Fibroblast of lung (primary cell): ENCODE results near the gene CALCOCO2. TPM values are rescaled to one million over a fixed set of nuclear protein-coding genes. Genes with fewer than 3 reads are reported as not detected.
A peak's percentile ranks its signal among the peaks of the same experiment; 100 is the strongest.

Experiments
- DNase-seq, 2 donors: peaks; one replicate each; pipeline versions ENCODE4 v3.0.0 to v3.0.0-alpha.2; 2010; ENCODE audit warnings: low read depth in 2 of 2
- H2AFZ ChIP-seq: 2 replicates; pipeline ENCODE4 v1.5.1; 2012; ENCODE audit warnings: low read length, control low read depth, inconsistent platforms
- H3K27ac ChIP-seq: 2 replicates; pipeline ENCODE4 v1.5.1; 2011; ENCODE audit warnings: low read length, control low read depth; ENCODE audit not compliant: insufficient read depth
- H3K27me3 ChIP-seq: 2 replicates; pipeline ENCODE4 v1.5.1; 2011; ENCODE audit warnings: mild to moderate bottlenecking, low read length; ENCODE audit not compliant: control insufficient read depth, insufficient read depth
- H3K36me3 ChIP-seq: 2 replicates; pipeline ENCODE4 v1.5.1; 2011; ENCODE audit warnings: low read length; ENCODE audit not compliant: control insufficient read depth, insufficient read depth
- H3K4me1 ChIP-seq: 2 replicates; pipeline ENCODE4 v1.5.1; 2011; ENCODE audit warnings: low read length; ENCODE audit not compliant: control insufficient read depth, insufficient read depth; ENCODE audit errors: extremely low read depth
- H3K4me2 ChIP-seq: 2 replicates; pipeline ENCODE4 v1.5.1; 2011; ENCODE audit warnings: low read length, control low read depth; ENCODE audit not compliant: insufficient read depth; ENCODE audit errors: extremely low read depth
- H3K4me3 ChIP-seq, 4 experiments: fragments of 200-600 bp in 1 of 4; sonication (generic) in 1 of 4; replicated peaks in 1 of 4; 2 replicates each; pipeline ENCODE4 v1.5.1; 2011 to 2016; ENCODE audit warnings: low read length in 4 of 4, low read depth in 3 of 4, mild to moderate bottlenecking in 3 of 4, control low read depth in 2 of 4, inconsistent platforms in 1 of 4, mixed read lengths in 1 of 4; ENCODE audit not compliant: insufficient read depth in 1 of 4; ENCODE audit errors: control extremely low read depth in 1 of 4
- H3K79me2 ChIP-seq: 2 replicates; pipeline ENCODE4 v1.5.1; 2012; ENCODE audit warnings: mild to moderate bottlenecking, low read length, inconsistent platforms; ENCODE audit not compliant: control insufficient read depth, insufficient read depth
- H3K9ac ChIP-seq: 2 replicates; pipeline ENCODE4 v1.5.1; 2011; ENCODE audit warnings: mild to moderate bottlenecking, low read length, control low read depth; ENCODE audit not compliant: insufficient read depth
- H3K9me3 ChIP-seq: 2 replicates; pipeline ENCODE4 v1.5.1; 2012; ENCODE audit warnings: low read depth, low read length; ENCODE audit not compliant: control insufficient read depth, insufficient read depth
- H4K20me1 ChIP-seq: 2 replicates; pipeline ENCODE4 v1.5.1; 2011; ENCODE audit warnings: low read length; ENCODE audit not compliant: control insufficient read depth, insufficient read depth; ENCODE audit errors: extremely low read depth
- CTCF ChIP-seq, 2 donors: IDR thresholded peaks in 1 of 2; conservative IDR thresholded peaks in 1 of 2; 1 replicate in 1 of 2; 2 replicates in 1 of 2; pipeline ENCODE4 v1.5.1; 2011 to 2012; ENCODE audit warnings: low read length in 2 of 2, control low read depth in 1 of 2, inconsistent platforms in 1 of 2, low read depth in 1 of 2, mild to moderate bottlenecking in 1 of 2
- EZH2 ChIP-seq: IDR thresholded peaks from 2 replicates; pipeline ENCODE4 v1.5.1; 2012; ENCODE audit warnings: low read length, control low read depth, mild to moderate bottlenecking; ENCODE audit errors: missing control alignments
- polyA minus RNA-seq: library from RNA; depleted of rRNA, polyadenylated mRNA; stranded (reverse); fragments of >200 nt; gene quantifications from 2 replicates; pipeline ENCODE4 v1.2.3, GENCODE V29; 2011; ENCODE audit warnings: low replicate concordance
- polyA plus RNA-seq, 2 donors: library from polyadenylated mRNA; depleted of rRNA in 1 of 2; stranded (reverse) in 1 of 2; unstranded in 1 of 2; fragments of >200 nt; gene quantifications; 2 replicates each; pipeline ENCODE4 v1.2.1, GENCODE V29; 2011 to 2012; ENCODE audit warnings: missing spikeins in 1 of 2
- total RNA-seq: library from RNA; depleted of rRNA; stranded (reverse); fragments of >200 nt; gene quantifications from 2 replicates; pipeline ENCODE4 v1.2.1, GENCODE V29; 2014

CALCOCO2 gene
- 50.1 and 65.1 TPM in 2 replicates for total RNA-seq
- 85.2 and 164 TPM in 2 replicates for polyA plus RNA-seq
- polyA plus RNA-seq (2012), result 58.3 and 94.0 TPM in 2 replicates
- polyA minus RNA-seq, result 72.5 and 98.4 TPM in 2 replicates

GRCh38 chr17:48830840-48831548, at the start of gene CALCOCO2:
Gene CALCOCO2 (plus strand): TSS chr17:48831035. CDS start chr17:48841708, 10,673 bp downstream.
- no peaks in the 10 kb centered on the region for H3K4me1 ChIP-seq
- H3K36me3 ChIP-seq, result no peaks in the 10 kb centered on the region
- H4K20me1 ChIP-seq, result no peaks in the 10 kb centered on the region
- peak within 1 kb of the TSS; percentile 73 for H2AFZ ChIP-seq
- H3K27ac ChIP-seq, result peak within 1 kb of the TSS; percentile 90
- H3K79me2 ChIP-seq, result peaks cover 20% of the 10 kb centered on the region
- no peak for TF ChIP-seq EZH2
- no peak for TF ChIP-seq CTCF (conservative IDR thresholded peaks at IDR 0.05 in 1 of 2, IDR thresholded peaks at IDR 0.05 in 1 of 2; ENCODE audit: low read depth in 1 of 2, low read length in 2 of 2)
- H3K4me2 ChIP-seq, result peak within 1 kb of the TSS; percentile 94
- H3K9me3 ChIP-seq, result no peaks in the 10 kb centered on the region
- peak; percentile 88 to 89 for DNase-seq
- H3K27me3 ChIP-seq, result no peaks in the 10 kb centered on the region
- peak within 1 kb of the TSS; percentile 83 for H3K9ac ChIP-seq
- H3K4me3 ChIP-seq, result peak within 1 kb of the TSS; percentile 48 to 96 (median 83)

GRCh38 chr17:48787828-48788227, 43.0 kb upstream of the CALCOCO2 start:
- no peak overlapping the region for H3K9ac ChIP-seq
- H3K36me3 ChIP-seq, result no peaks in the 10 kb centered on the region
- H4K20me1 ChIP-seq, result no peaks in the 10 kb centered on the region
- peaks cover 20% of the 10 kb centered on the region for H3K27me3 ChIP-seq
- no peak for TF ChIP-seq EZH2
- no peak for TF ChIP-seq CTCF (conservative IDR thresholded peaks at IDR 0.05 in 1 of 2, IDR thresholded peaks at IDR 0.05 in 1 of 2; ENCODE audit: low read depth in 1 of 2, low read length in 2 of 2)
- H3K4me2 ChIP-seq, result no peak overlapping the region
- H3K4me3 ChIP-seq, result no peak overlapping the region
- no peak overlapping the region for H2AFZ ChIP-seq
- DNase-seq, result no peak
- H3K9me3 ChIP-seq, result no peaks in the 10 kb centered on the region
- no peaks in the 10 kb centered on the region for H3K4me1 ChIP-seq
- no peaks in the 10 kb centered on the region for H3K79me2 ChIP-seq
- H3K27ac ChIP-seq, result no peak overlapping the region

GRCh38 chr17:48790607-48791127, 40.2 kb upstream of the CALCOCO2 start:
- H3K4me1 ChIP-seq, result no peaks in the 10 kb centered on the region
- H3K9me3 ChIP-seq, result no peaks in the 10 kb centered on the region
- H3K4me2 ChIP-seq, result no peak overlapping the region
- no peak overlapping the region for H2AFZ ChIP-seq
- H3K79me2 ChIP-seq, result no peaks in the 10 kb centered on the region
- no peak overlapping the region for H3K4me3 ChIP-seq
- H3K9ac ChIP-seq, result no peak overlapping the region
- H3K27me3 ChIP-seq, result peaks cover 16% of the 10 kb centered on the region
- no peak for DNase-seq
- TF ChIP-seq CTCF (conservative IDR thresholded peaks at IDR 0.05 in 1 of 2, IDR thresholded peaks at IDR 0.05 in 1 of 2; ENCODE audit: low read depth in 1 of 2, low read length in 2 of 2), result no peak
- peak; percentile 22 for TF ChIP-seq EZH2
- H3K36me3 ChIP-seq, result no peaks in the 10 kb centered on the region
- no peak overlapping the region for H3K27ac ChIP-seq
- no peaks in the 10 kb centered on the region for H4K20me1 ChIP-seq
